Stimulated activated CD8-positive, alpha-beta memory T cell treated with anti-CD3 and anti-CD28 coated beads, Interleukin-7, amount 100 ng/mL, for 48 hours (primary cell): Measurements from ENCODE around the gene KDM4B.

ENCODE experiments used
- DNase-seq, 2 donors: peaks; one replicate each; pipeline ENCODE4 v3.0.0-alpha.2; 2020; ENCODE audit warnings: low read depth in 1 of 2; ENCODE audit errors: extremely low read depth in 1 of 2

Gene KDM4B

GRCh38 chr19:5032101-5032967 is 63.4 kb downstream of the KDM4B start:
- no peak for DNase-seq

GRCh38 chr19:5035105-5035761 is 66.3 kb downstream of the KDM4B start:
- DNase-seq = no peak

GRCh38 chr19:5035793-5036697 is 67.1 kb downstream of the KDM4B start:
- no peak for DNase-seq

- no peak for DNase-seq
Measured at GRCh38 chr19:5036698-5037563, 68.0 kb downstream of the KDM4B start.

GRCh38 chr19:5037936-5038335 is 69.0 kb downstream of the KDM4B start:
- DNase-seq = no peak

GRCh38 chr19:5038631-5039271 is 69.8 kb downstream of the KDM4B start:
- no peak for DNase-seq

- no peak for DNase-seq
Measured at GRCh38 chr19:5039642-5040543, 71.0 kb downstream of the KDM4B start.

GRCh38 chr19:5040544-5041167 is 71.7 kb downstream of the KDM4B start:
- DNase-seq = no peak

GRCh38 chr19:5041168-5041912 is 72.4 kb downstream of the KDM4B start:
- DNase-seq = no peak

GRCh38 chr19:5041913-5042187 is 72.9 kb downstream of the KDM4B start:
- DNase-seq = no peak

GRCh38 chr19:5042556-5042955 is 73.6 kb downstream of the KDM4B start:
- DNase-seq = no peak

GRCh38 chr19:5045029-5045428 is 76.1 kb downstream of the KDM4B start:
- no peak for DNase-seq

GRCh38 chr19:5045956-5046338 is 77.0 kb downstream of the KDM4B start:
- DNase-seq = no peak

GRCh38 chr19:5046339-5047039 is 77.6 kb downstream of the KDM4B start:
- no peak for DNase-seq

GRCh38 chr19:5047251-5047935 is 78.5 kb downstream of the KDM4B start:
- DNase-seq = no peak

GRCh38 chr19:5048091-5048726 is 79.3 kb downstream of the KDM4B start:
- peak; percentile 32 to 34 for DNase-seq
